ENCODE measurements around the gene PPM1B. TPM values are rescaled to one million over a fixed set of nuclear protein-coding genes. Genes with fewer than 3 reads are reported as not detected.

Gene PPM1B
- total and polyA plus RNA-seq, 2 of the 13 experiments (the other 11 are each of a cell fraction or from before 2014, with no cell fraction given), result 24.4 to 25.0 TPM

GRCh38 chr2:44191739-44192138 lies 23.1 kb downstream of the PPM1B start:
- H2AFZ ChIP-seq (ENCODE audit: low read length), result no peak overlapping the region
- ATAC-seq (no peak), FAIRE-seq (no peak), DNase-seq (ENCODE audit: low spot score) (no peak)
- H4K20me1 ChIP-seq (ENCODE audit: insufficient read depth, low read length), result no peaks in the 10 kb centered on the region; the same call in 1 of the 2 replicates
- H3K9ac ChIP-seq (ENCODE audit: insufficient read depth, low read depth, low read length), result no peak overlapping the region
- H3K27me3 ChIP-seq (ENCODE audit: control insufficient read depth in 1 of 2, insufficient read depth in 2 of 2, low read length in 2 of 2), result no peaks in the 10 kb centered on the region
- peaks cover 4% of the 10 kb centered on the region; the same call in 1 of the 2 replicates for H3K4me1 ChIP-seq (ENCODE audit: insufficient read depth, low read length)
- ChIA-PET POLR2A (no interaction called here), CTCF (ENCODE audit: low intra/inter-chr PET ratio, low total read pairs) (no interaction called here)
- no peak overlapping the region for H3K4me3 ChIP-seq (replicated peaks in 1 of 3; ENCODE audit: insufficient read depth in 1 of 3, low read depth in 2 of 3, low read length in 3 of 3)
- no peak for TF ChIP-seq ZNF564 (CRISPR knock-in tag; IDR thresholded peaks at IDR 0.05)
- no peak for TF ChIP-seq ZNF609 (CRISPR knock-in tag; IDR thresholded peaks at IDR 0.05; ENCODE audit: borderline replicate concordance)
- TF ChIP-seq POGZ (CRISPR knock-in tag; IDR thresholded peaks at IDR 0.05), result no peak
- no peak for TF ChIP-seq NFYC (CRISPR knock-in tag; IDR thresholded peaks at IDR 0.05)
- no peak for TF ChIP-seq ZNF367 (CRISPR knock-in tag; IDR thresholded peaks at IDR 0.05; ENCODE audit: borderline replicate concordance)
- no peak for TF ChIP-seq ZNF180 (CRISPR knock-in tag; IDR thresholded peaks at IDR 0.05; ENCODE audit: borderline replicate concordance, low read depth)
- TF ChIP-seq ZHX2 (IDR thresholded peaks at IDR 0.05; ENCODE audit: low read depth), result no peak
- no peak for TF ChIP-seq ZHX2 (CRISPR knock-in tag; IDR thresholded peaks at IDR 0.05; ENCODE audit: borderline replicate concordance)
- TF ChIP-seq IRF2 (CRISPR knock-in tag; IDR thresholded peaks at IDR 0.05), result no peak
- TF ChIP-seq SMYD3 (CRISPR knock-in tag; IDR thresholded peaks at IDR 0.05), result no peak
- TF ChIP-seq ZNF296 (CRISPR knock-in tag; conservative IDR thresholded peaks at IDR 0.05), result no peak
- peaks cover 63% of the 10 kb centered on the region for H3K79me2 ChIP-seq (ENCODE audit: insufficient read depth, low read length)
- H3K27ac ChIP-seq (ENCODE audit: extremely low read length, insufficient read depth, low read length), result no peak overlapping the region
- no peaks in the 10 kb centered on the region for H3K9me3 ChIP-seq (ENCODE audit: low read length)
- BruUV-seq (replicated peaks), result no TSS peak
- intact Hi-C loops (cut with micrococcal nuclease; ENCODE audit: unreplicated experiment), result no loop called here
- in situ Hi-C loops (cut with HindIII; ENCODE audit: extremely low pct_ligation_motif_present, low pct_unique_long_range_greater_than_20kb), result no loop called here
- H3K4me2 ChIP-seq (ENCODE audit: low read depth, low read length), result no peak overlapping the region
- H3K36me3 ChIP-seq (replicated peaks in 1 of 2; ENCODE audit: control insufficient read depth in 1 of 2, insufficient read depth in 2 of 2, low read length in 2 of 2), result peaks cover 0 to 2% of the 10 kb centered on the region in 2 experiments; a peak in 2 of 5 replicates
